CD4-positive, alpha-beta T cell treated with Interleukin-15 for 4 hours (primary cell): ENCODE data around the gene ITGA3.
A peak's percentile ranks its signal among the peaks of the same experiment; 100 is the strongest.
"Not testable (repeated sequence)": the region's sequence is repeated elsewhere in the genome, so short reads cannot be mapped to it uniquely, and the experiment has no call there.

Source experiments
- DNase-seq: peaks from one replicate; pipeline ENCODE4 v3.0.0-alpha.2; 2020; ENCODE audit warnings: low spot score

Gene ITGA3

DNA sequence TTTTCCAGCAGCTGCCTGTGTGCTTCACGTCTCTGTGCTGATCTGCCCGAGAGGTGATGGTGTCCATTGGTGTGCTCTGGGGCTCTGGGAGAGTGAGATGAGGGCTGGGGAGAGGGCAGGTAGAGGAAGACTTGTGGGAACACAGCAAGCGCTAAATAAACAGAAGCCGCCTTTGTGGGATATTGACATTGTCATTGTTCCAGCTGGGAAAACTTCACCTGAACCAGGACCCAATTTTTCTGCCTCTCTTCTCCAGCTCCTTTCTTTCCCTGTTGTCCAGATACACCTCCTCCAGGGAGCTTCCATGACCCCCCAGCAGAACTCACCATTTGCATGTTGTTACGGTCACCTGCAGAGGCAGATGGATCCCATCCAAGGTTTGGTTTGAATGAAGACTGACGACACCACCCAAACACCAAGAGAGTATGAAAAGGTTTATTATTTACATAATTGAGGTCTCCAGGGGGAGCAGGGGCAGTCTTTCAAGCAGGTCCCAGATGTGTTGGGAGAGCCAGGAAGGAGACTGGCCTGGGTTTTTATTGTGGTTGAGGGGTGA, 3.6 kb upstream of the ITGA3 start:
- DNase-seq, result no peak

DNA sequence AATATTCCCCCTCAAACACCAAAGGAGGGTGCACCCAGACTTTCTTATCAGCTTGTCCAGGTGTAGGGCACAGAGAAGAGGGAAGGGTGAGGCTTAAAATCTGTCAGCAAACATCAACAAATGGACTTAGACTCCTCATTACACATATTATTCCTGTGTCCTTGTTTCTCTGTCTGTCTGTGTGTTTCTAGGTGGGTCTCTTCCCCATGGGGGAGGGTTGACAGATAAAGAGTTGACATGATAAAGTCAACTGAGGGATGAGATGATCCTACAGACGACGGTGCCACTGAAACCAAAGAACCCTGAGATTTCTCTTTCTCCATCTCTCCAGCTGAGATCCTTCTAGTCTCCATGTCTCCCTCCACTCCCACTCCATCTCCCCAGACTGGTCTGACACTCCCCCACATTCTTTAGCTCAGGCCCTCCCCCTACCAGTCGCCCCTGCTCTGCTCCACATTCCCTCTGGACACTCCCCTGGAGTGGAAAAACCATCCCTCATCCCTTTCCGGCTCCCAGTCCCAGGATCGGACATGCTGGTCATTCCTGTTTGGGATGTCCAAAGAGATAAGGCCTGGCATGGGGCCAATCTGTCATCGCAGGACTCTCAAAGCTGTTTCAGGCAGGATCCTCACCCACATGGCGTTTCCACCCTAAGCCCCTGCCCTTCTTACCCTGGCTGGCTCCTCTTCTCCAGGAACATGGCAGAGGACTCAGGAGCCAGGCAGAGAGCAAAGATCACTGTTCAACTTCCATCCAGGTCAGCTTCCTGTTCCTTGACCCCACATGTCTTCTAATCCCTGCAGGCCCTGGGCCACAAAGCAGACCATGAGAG, 2.9 kb upstream of the ITGA3 start:
- no peak for DNase-seq

DNA sequence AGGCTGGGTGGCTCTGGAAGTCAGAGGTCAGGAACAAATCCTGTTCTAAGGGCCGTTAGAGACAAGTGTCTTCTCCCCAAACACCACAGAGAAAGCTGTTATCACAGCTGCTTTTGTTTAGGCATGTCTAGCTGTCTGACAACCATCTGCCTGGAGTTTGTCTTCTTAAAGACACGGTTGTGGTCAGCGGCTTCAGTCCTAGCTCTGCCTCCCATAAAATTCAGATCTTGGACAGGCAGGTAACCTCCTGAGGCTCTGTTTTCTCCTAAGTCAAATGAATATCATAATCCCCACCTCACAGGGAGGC, 2.3 kb upstream of the ITGA3 start:
- DNase-seq, result no peak

DNA sequence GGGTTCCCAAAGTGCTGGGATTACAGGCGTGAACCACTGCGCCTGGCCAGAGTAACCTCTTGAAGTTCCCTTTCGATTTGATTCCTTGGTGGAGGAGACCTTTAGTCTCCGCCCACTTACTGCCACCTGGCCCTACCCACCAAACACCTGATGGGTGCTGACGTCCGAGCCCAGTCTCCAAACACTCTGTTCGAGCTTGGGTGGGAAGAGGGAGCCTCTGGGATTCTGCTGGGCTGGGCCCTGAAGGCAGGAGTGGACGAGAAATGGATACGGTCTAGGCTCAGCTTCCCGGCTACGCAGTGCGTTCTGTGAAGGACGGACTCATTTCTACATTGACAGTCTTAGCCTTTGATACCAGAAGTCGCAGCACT, 870 bp upstream of the ITGA3 start:
- peak; percentile 27 for DNase-seq

DNA sequence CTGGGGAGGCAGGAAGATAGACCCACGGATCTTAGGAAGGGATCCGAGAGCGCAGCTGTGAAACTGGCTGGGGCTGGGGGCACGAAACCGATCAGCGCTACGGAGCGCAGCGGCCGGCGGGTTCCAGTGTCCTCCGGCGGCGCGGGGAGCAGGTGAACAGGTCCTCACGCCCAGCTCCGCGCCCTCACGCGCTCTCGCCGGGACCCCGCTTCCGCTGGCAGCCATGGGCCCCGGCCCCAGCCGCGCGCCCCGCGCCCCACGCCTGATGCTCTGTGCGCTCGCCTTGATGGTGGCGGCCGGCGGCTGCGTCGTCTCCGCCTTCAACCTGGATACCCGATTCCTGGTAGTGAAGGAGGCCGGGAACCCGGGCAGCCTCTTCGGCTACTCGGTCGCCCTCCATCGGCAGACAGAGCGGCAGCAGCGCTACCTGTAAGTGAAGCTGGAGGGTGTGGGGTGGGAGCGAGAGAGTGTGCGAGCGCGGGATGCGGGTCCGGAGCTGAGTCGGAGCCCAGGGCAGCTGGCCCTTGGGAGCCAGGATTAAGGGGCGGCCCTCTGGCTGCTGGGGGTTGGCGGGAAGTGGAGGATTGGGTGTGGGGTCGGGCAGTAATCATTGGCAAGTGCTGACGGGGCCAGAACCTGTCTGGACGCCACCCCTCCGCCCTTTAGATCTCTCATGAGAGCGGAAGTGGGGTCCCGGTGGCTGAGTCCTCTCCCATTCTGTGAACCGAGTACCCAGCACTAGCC, 479 bp downstream of the ITGA3 start:
- DNase-seq, result peak; percentile 60

DNA sequence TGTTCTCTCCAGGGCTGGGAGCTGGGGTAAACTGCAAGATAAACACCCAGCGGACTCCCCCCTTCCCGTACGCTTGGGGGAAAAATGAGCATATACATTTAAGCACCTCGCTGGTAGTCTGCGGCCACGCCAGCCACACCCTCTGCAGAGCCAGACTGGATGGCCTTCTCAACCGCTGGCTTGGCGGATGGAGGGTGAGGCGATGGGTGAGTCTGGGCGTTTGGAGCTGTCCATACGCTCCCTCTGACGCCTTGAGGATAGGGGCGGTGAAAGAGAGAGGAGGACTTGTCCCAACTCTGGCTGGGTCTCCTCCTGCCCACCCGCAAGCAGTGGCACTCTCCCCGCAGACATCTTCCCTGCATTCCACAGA, 1.0 kb downstream of the ITGA3 start:
- DNase-seq, result no peak

DNA sequence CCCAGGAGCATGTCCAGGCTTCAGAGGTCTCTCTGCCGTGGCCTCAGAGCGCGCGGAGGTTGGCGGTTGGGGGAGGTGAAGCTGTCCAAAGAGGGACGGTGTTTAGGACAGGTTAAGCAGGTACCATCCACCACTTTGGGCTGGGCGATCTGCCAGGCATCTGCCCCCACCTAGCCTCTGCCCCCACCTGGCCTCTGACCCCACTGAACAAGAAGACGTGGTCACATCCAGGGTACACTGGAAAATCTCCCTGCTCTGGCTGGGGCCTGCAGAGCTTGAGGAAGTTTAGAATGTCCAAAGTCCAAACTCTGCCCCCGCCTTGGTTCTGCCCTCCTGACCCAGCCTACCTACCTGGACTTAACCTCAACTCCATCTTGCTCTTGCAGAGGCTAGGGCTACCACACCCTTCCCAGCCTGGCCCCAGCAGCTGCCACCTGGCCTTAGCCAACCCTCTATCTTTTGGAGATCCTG, 1.6 kb downstream of the ITGA3 start:
- no peak for DNase-seq

DNA sequence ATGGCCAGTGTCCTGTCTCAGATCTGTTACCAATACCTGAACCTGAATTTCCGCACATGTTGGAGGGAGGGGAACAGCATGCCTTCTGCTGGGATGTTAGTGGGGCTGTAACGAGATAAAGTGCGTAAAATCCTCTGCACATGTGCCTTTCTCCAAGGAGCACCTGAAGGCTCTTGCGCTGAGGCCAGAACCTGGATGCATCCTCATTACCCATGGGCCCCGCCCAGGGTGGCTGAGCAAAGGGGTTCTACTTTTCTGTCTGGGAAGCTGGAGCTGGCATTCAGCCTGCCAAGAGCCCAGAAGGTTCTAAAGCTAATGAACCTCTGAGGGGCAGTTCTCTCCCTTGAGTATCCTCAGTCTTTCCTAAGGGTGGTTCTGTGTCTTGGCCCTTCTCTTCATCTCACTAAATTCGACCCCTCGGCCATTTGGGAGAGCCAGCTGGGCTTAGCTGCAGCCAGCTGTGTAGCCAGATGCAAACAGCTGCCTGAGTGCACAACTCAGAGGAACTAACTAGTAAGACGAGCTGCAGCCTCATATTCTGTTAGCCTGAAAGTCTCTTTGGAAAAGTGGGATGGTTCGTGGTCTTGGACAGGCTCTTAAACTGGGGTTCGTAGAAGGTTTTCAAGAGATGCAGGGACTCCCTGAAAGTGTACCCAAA, 2.5 kb downstream of the ITGA3 start:
- no peak for DNase-seq

DNA sequence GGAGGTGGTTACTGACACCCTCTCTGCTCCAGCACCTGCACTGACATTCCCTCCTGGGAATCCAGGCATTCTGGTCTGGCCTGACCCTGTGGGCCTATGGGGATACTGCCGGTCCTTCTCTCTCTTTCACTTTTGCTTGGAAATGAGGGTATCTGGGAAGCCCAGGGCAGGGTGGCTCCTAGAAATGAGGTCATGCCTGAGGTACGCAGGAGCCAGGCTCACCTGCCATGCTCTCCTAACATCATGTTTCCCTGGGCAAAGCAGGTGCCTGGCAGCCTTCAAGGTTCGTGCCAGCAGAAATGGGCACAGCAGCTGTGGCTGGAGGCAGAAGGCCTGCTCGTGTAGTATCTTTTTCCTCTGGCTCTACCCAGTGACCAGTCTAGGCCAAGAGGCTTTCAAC, 3.3 kb downstream of the ITGA3 start:
- DNase-seq, result no peak

DNA sequence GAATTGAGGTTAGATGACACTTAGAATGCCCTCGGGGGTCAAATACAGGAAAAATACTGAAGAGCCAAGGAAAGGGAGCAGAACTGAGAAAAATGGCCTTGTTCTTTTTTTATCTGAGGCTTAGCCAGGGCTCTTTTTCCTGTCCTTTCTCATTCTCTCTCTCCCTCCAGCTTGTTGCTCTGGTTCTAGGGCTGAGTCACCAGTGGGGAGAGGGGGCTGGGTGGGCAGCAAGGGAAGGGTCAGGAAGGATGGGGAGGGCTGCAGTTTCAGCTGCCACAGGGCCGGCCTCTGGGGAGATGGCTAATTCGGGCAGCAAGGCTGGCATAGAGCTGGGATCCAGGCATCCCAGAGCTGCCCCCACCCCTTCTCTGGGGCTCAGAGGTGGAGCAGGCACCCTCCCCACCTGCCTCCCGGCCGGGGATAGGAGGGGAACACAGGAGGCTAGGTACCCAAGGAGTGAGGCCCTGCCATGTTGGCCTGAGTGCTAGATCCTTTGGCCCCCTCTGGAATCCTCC, 3.9 kb downstream of the ITGA3 start:
- DNase-seq, result no peak

DNA sequence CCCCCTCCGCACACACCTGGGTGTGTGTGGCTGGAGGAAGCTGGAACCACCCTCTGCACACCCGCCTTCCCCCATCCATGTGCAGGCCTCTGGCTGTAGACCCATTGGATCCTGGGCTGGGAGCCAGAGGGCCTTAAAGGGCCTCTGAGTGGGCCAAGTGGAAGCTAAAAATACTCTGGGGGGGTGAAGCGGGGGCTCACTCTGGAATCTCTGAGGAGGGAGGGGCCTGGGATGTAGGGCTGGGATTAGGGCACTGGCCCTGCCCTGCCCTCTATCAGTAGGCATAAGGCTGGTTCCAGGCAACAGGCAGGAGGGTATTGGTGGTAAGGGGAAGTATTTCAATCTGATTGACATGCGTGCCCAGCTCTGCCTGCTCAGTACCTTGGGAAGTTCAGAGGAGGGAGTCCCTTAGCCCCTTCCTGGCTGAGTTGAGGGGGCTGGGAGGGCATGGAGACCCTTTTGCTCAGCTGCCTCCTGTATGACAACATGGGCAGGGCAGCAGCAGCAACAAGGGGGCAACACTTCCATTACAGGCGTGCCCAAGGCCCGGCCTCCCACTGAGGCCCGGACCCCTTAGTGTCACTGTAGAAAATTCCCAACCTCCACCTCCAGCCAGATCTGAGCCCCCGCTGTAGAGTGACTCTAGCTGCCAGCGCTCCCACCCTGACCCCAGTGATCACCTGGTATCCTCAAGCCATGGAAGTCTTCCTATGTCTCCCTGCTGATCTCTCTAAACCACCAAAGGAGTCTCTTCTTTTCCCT, 5.2 kb downstream of the ITGA3 start:
- no peak for DNase-seq

DNA sequence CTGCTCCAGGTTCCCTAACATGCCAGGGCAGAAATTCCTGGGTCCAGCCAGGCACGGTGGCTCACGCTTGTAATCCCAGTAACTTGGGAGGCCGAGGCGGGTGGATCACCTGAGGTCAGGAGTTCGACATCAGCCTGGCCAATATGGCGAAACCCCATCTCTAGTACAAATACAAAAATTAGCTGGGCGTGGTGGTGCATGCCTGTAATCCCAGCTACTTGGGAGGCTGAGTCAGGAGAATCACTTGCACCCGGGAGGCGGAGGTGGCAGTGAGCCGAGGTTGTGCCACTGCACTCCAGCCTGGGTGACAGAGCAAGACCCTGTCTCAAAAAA, 5.8 kb downstream of the ITGA3 start:
- not testable (repeated sequence) for DNase-seq

DNA sequence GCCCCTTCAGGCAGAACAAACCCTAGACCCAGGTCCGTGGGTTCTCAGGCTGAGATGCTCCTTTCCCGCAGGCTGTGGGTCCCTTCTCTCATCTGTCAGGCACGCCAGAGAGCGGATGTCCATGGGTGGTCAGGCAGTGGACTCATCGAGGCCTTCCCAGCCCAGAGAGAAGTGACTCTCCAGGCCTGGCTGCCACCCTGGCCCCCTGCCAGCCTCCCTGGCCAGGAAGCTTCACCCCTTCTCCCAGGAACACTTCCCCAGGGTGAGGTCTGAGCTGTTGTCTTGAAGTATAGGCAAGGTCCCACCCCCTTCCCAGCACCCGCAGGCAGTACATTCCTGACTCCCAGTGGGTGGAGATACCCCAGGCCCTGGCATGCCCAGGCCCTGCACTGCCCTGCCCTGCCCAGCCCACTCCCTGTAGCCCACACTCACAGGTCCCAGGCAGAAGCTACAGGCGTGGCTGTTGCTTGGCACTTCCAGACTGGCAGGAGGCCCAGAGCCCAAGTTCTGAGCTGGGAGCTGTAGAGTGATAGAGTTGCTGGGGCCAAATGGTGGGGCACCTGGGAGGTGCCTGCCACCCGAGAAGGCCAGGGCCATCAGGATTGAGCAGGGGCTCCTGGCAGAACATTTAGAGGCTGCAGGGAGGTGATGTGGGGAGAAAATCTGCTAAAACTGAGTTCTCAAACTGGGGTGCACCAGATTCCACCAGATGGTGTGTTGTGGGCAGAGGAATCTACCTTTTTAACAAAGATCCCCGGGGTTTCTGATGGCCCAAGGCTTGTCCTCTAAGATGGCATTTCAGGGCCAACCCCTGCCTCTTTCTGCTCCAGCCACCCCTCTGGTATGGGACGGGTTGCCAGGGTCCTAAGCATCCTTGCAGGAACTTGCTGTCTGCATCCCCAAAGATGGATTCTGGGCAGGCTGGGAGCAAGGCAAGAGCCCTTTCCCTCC, 6.7 kb downstream of the ITGA3 start:
- no peak for DNase-seq

DNA sequence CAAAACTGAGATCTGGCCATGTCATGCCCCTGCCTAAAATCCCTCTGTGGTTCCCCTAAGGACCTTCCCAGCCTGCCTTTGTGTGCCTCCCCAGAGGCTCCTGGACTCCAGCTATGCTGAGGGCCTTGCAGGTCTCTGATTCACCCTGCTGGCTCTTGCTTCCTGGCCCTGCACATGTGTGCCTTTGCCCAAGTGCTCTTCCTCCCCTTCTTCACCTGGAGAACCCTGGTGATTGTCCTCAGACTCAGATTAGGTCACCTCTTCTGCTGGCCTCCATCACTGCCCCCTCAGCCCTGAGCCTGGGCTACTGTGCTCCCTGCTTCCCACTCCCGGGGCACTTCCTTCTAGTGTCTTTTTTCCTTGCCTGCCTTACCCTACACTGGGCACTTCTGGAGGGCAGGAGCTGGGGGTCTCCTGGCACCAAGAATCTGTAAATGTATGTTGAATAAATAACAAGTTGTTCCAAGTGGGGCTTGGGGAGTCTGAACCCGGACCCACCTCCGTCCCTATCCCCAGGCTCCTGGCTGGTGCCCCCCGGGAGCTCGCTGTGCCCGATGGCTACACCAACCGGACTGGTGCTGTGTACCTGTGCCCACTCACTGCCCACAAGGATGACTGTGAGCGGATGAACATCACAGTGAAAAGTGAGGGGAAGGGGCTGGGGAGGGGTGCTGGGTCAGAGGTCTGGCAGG, 7.8 kb downstream of the ITGA3 start:
- no peak for DNase-seq

DNA sequence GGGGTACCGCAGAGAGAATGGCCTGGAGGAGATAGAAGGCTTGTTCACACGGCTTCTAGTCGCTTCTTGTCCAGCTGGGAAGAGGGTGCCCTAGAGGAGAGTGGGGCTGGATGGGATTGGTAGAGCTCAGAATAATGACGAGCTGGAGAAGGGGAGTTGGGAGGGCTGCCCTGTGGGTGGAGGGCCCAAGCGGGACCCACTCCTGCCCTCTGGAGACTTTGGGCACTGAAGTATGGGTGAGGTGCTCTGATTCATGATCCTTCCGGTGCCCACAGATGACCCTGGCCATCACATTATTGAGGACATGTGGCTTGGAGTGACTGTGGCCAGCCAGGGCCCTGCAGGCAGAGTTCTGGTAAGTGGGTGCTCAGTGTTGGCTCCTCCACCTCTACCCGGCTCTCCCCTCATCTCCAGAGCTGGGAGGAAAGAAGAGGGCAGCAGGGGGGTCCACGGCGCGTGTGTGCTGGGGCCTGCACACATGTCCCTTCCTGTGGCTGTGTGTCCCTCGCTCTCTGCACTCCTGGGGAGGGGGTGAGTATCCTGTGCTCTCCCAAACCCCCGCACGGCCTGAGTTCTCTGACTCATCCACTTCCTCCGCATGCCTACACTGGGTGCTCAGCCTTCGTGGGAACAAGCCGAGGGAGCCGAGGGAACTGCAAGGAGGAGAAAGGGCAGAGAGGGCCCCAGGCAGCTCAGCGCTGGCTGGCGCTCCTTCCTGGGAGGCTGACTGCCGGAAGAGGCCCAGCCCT, 8.5 kb downstream of the ITGA3 start:
- no peak for DNase-seq

DNA sequence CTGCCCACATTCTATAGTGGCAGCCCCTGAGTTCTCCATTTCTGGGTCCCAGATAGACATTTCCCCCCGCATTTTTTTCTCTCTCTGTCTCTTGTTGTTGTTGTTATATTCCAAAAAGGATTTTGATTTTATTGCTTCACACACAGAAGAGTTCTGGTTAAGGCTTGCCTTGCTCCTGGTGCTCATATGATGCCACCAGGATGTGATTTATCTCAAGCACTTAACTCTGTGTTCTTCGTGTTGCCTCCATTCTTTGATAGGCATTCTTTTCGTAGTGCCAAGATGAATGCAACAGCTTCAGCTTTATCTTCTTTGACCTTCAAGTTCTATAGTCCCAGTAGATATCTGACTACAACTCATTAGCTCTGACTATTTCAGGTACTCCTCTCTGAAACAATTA, 9.1 kb downstream of the ITGA3 start:
- no peak for DNase-seq

DNA sequence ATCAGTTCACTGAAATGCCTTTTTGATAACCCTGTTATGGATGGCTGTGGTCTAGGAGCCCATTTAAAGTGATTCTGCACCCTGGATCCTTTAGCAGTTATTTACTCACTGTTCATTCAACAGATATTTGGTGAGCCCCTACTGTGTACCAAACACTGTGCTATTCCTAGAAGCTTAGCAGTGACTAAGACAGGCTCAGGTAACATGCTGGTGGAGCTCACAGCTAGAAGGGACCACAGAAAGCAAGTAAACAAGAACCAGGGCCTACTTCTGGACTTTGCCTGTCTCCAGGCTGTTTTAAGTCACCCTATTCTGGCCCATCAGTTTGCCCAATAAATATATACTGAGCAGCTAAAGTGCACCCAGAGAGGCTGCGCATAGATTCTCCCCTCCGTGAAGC, 11.1 kb downstream of the ITGA3 start:
- no peak for DNase-seq

DNA sequence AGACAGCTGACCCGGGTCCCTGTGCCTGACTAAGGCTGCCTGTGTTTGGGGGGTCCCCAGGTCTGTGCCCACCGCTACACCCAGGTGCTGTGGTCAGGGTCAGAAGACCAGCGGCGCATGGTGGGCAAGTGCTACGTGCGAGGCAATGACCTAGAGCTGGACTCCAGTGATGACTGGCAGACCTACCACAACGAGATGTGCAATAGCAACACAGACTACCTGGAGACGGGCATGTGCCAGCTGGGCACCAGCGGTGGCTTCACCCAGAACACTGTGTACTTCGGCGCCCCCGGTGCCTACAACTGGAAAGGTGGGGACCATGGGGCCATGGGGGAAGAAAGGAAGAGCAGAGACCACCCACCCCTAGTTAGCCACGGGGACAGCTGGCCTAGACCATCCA, 12.1 kb downstream of the ITGA3 start:
- no peak for DNase-seq

DNA sequence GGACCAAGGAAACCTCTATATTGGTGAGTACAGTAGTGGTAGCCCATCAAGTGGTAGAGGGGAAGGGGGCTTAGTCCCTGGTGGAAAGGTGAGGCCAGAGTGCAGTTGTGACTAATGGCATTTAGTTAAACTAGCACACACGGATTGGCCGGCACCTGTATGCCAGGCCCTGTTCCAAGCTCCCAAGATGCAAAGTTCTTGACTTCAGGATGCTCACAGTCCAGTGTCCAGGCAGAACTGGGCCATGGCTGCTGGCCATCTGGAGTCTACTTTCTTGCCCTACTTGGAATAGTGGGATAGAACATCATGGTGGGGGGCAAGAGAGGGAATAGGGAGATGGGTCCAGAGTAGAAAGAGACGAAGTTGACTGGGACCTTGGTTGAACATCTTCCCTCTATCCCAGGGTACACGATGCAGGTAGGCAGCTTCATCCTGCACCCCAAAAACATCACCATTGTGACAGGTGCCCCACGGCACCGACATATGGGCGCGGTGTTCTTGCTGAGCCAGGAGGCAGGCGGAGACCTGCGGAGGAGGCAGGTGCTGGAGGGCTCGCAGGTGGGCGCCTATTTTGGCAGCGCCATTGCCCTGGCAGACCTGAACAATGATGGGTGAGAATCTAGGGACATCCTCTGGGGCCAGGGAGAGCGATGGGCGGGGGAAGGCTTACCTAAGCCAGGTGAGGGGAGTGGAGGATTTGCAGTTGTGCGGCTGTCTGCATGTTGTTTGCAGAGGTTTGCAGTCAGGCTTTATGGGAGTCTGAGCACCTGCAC, 15.2 kb downstream of the ITGA3 start:
- no peak for DNase-seq
